AG10803 (cell line): ENCODE measurements around the gene N4BP3.

ENCODE experiments used
- DNase-seq: peaks from one replicate; pipeline ENCODE4 v3.0.0; 2010; ENCODE audit warnings: low read depth
- H3K4me3 ChIP-seq: 2 replicates; pipeline ENCODE4 v1.5.1; 2011; ENCODE audit warnings: mild to moderate bottlenecking, low read length, control low read depth
- TF ChIP-seq, protein P1 (sequence below): conservative IDR thresholded peaks from 2 replicates; pipeline ENCODE4 v1.5.1; 2011; ENCODE audit warnings: mild to moderate bottlenecking, low read length, control low read depth, inconsistent platforms

N4BP3 gene

GRCh38 chr5:178130576-178131445 is 17.5 kb downstream of the N4BP3 start, which contains the start of gene RMND5B:
TSS of gene RMND5B (plus strand) at chr5:178131014. CDS start at chr5:178138120, 7,106 bp downstream.
- peak within 1 kb of the TSS; percentile 81 for H3K4me3 ChIP-seq
- DNase-seq: peak; percentile 82

GRCh38 chr5:178131446-178131996 is 18.2 kb downstream of the N4BP3 start:
- DNase-seq: no peak
- peak overlapping the region; percentile 81 for H3K4me3 ChIP-seq
- TF ChIP-seq, protein P1, sequence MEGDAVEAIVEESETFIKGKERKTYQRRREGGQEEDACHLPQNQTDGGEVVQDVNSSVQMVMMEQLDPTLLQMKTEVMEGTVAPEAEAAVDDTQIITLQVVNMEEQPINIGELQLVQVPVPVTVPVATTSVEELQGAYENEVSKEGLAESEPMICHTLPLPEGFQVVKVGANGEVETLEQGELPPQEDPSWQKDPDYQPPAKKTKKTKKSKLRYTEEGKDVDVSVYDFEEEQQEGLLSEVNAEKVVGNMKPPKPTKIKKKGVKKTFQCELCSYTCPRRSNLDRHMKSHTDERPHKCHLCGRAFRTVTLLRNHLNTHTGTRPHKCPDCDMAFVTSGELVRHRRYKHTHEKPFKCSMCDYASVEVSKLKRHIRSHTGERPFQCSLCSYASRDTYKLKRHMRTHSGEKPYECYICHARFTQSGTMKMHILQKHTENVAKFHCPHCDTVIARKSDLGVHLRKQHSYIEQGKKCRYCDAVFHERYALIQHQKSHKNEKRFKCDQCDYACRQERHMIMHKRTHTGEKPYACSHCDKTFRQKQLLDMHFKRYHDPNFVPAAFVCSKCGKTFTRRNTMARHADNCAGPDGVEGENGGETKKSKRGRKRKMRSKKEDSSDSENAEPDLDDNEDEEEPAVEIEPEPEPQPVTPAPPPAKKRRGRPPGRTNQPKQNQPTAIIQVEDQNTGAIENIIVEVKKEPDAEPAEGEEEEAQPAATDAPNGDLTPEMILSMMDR: no peak

More at GRCh38 chr5:178130576-178131445, 17.5 kb downstream of the N4BP3 start, which contains the start of gene RMND5B:
- TF ChIP-seq, protein P1: no peak

GRCh38 chr5:178136990-178137389 is 23.7 kb downstream of the N4BP3 start:
- no peak for DNase-seq
- H3K4me3 ChIP-seq: no peak overlapping the region
- TF ChIP-seq, protein P1: no peak

GRCh38 chr5:178137991-178138390 is 24.7 kb downstream of the N4BP3 start:
- TF ChIP-seq, protein P1: no peak
- H3K4me3 ChIP-seq: no peak overlapping the region
- no peak for DNase-seq

GRCh38 chr5:178141550-178141949 is 28.2 kb downstream of the N4BP3 start:
- no peak for DNase-seq
- TF ChIP-seq, protein P1: no peak
- H3K4me3 ChIP-seq: no peak overlapping the region

DNA sequence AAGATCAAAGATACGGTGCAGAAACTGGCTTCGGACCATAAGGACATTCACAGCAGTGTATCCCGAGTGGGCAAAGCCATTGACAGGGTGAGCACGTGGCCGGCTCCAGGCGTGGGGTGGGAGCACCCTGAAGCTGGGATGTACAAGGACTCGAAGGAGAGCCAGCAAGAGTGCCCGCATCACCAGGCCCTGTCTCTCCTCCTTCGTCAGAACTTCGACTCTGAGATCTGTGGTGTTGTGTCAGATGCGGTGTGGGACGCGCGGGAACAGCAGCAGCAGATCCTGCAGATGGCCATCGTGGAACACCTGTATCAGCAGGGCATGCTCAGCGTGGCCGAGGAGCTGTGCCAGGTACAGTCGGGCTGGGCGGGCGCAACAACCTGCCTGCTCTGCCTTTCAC is 29.3 kb downstream of the N4BP3 start:
- TF ChIP-seq, protein P1: no peak

More for the DNA sequence above, 29.3 kb downstream of the N4BP3 start:
- DNase-seq: no peak
- H3K4me3 ChIP-seq: no peak overlapping the region
